Sigmoid colon (tissue), 7 donors: Measurements from ENCODE around the gene SVEP1. TPM values are rescaled to one million over a fixed set of nuclear protein-coding genes. Genes with fewer than 3 reads are reported as not detected.
A peak's percentile ranks its signal among the peaks of the same experiment; 100 is the strongest.

ENCODE experiments used
- DNase-seq: peaks from one replicate; pipeline ENCODE4 v3.0.0-alpha.2; 2019
- H3K27ac ChIP-seq, 4 donors: fragments of 200-600 bp; sonication (generic); one replicate each; pipeline ENCODE4 v1.5.1; 2016 to 2019; ENCODE audit warnings: mild to moderate bottlenecking in 1 of 4
- H3K27me3 ChIP-seq, 3 donors: fragments of 200-600 bp; sonication (generic); one replicate each; pipeline ENCODE4 v1.5.1; 2019; ENCODE audit warnings: mild to moderate bottlenecking in 1 of 3
- H3K36me3 ChIP-seq, 4 donors: fragments of 200-600 bp; sonication (generic); one replicate each; pipeline ENCODE4 v1.5.1; 2016 to 2019
- H3K4me1 ChIP-seq, 4 donors: fragments of 200-600 bp; sonication (generic); one replicate each; pipeline ENCODE4 v1.5.1; 2017 to 2019
- H3K4me3 ChIP-seq, 4 donors: fragments of 200-600 bp; sonication (generic); one replicate each; pipeline ENCODE4 v1.5.1; 2017 to 2019; ENCODE audit warnings: mild to moderate bottlenecking in 2 of 4, moderate library complexity in 1 of 4
- H3K9me3 ChIP-seq, 4 donors: fragments of 200-600 bp in 3 of 4; sonication (generic) in 3 of 4; one replicate each; pipeline versions ENCODE4 v1.5.1 to v1.6.1; 2013 to 2019
- CTCF ChIP-seq, 4 experiments: fragments of 450-650 bp in 3 of 4; fragments of 200-600 bp in 1 of 4; IDR thresholded peaks; one replicate each; pipeline ENCODE4 v1.5.1; 2016 to 2019; ENCODE audit warnings: antibody characterized with exemption in 4 of 4, mild to moderate bottlenecking in 3 of 4, moderate library complexity in 2 of 4
- EP300 ChIP-seq, 4 donors: sonication (generic); formaldehyde crosslinking; IDR thresholded peaks; one replicate each; pipeline ENCODE4 v1.6.1; 2017; ENCODE audit warnings: antibody characterized with exemption in 4 of 4
- POLR2A ChIP-seq, 2 donors: fragments of 450-650 bp; IDR thresholded peaks; one replicate each; pipeline ENCODE4 v1.6.1; 2016; ENCODE audit warnings: antibody characterized with exemption in 2 of 2, mild to moderate bottlenecking in 2 of 2, moderate library complexity in 2 of 2
- POLR2AphosphoS5 ChIP-seq, 4 donors: sonication (generic); formaldehyde crosslinking; IDR thresholded peaks; one replicate each; pipeline ENCODE4 v1.6.1; 2017; ENCODE audit warnings: antibody characterized with exemption in 4 of 4
- WGBS, 2 donors: extraction: QIAGEN DNeasy Blood & Tissue Kit; methylation state at CpG; one replicate each; pipeline ENCODE4 v1.1.7; 2013; 5-methylcytosine and 5-hydroxymethylcytosine counted together
- intact Hi-C: fragments of 100-400 bp; cut with DNase I; formaldehyde crosslinking; loops from one replicate; pipeline ENCODE4 v1.15.1; 2023
- polyA plus RNA-seq, 3 donors: library from polyadenylated mRNA; stranded (reverse); fragments of 200-250 nt; gene quantifications; one replicate each; pipeline ENCODE4 v1.2.3, GENCODE V29; 2013
- total RNA-seq, 4 donors: library from RNA; depleted of rRNA; stranded (reverse); fragments of >200 nt; gene quantifications; one replicate each; pipeline ENCODE4 v1.1.0, GENCODE V29; 2016
- donor health status: healthy with polysubstance abuse.
- donor health status: Bipolar disorder and iron deficiency.
- donor health status: healthy.

SVEP1 gene
- total and polyA plus RNA-seq, 7 donors = 0.23 to 77.5 (median 24.3) TPM

DNA sequence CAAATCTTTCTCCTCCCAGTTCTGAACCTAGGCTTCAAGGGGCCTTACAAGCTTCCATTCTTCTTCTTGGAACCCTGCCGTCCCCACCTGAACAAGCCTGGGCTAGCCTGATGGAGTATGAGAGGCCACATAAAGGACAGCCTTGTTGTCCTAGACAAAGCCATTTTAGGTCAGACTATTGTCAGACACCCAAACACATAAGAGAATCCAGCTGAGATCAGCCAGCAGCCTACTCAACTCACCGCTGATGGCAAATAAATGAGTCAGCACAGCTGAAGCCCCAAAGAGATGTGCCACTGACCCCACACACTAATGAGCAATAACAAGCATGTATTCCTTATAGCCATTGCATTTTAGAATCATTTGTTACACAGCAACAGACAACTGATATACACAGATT is 33.8 kb downstream of the SVEP1 start:
- no peak overlapping the region for H3K4me3 ChIP-seq
- H3K36me3 ChIP-seq = no peaks in the 10 kb centered on the region
- H3K4me1 ChIP-seq = peaks cover 0 to 31% (median 13%) of the 10 kb centered on the region in 4 donors
- no peak for DNase-seq
- H3K27ac ChIP-seq = peak overlapping the region in 3 of 4 donors; percentile 15 to 43 (median 37)
- TF ChIP-seq EP300 (IDR thresholded peaks at IDR 0.05) (no peak), POLR2AphosphoS5 (IDR thresholded peaks at IDR 0.05) (no peak), CTCF (IDR thresholded peaks at IDR 0.05) (no peak), POLR2A (IDR thresholded peaks at IDR 0.05) (no peak)
- H3K9me3 ChIP-seq = no peaks in the 10 kb centered on the region
- no peaks in the 10 kb centered on the region for H3K27me3 ChIP-seq
- 85 to 95% methylated on average over 2 of the region's 2 CpGs for WGBS, 2 donors
- intact Hi-C loops = no loop called here

DNA sequence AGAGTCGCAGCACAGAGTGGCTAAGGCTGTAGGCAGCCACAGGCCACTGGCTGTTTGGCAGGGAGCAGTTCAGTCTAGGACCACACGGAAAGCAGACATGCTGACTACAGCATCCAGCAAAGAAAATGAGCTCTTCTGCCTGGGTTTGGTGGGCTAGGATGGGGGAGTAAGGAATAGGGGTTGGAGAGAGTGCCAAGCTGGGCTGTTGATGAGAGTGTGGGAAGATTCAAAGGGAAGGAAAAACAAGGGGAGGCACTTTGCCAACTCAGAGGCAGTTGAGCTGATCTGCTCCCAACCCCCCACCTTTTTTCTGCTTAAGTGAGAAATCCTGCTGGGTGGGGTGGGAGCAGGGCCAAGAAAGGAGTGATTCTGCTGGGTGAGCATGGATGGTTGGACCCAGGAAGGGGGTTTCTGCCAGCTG is 35.9 kb downstream of the SVEP1 start:
- DNase-seq = no peak
- intact Hi-C loops = no loop called here
- no peak for TF ChIP-seq POLR2A (IDR thresholded peaks at IDR 0.05)
- TF ChIP-seq EP300 (IDR thresholded peaks at IDR 0.05) = no peak
- TF ChIP-seq POLR2AphosphoS5 (IDR thresholded peaks at IDR 0.05) = no peak
- TF ChIP-seq CTCF (IDR thresholded peaks at IDR 0.05) = no peak
- no peak overlapping the region for H3K4me3 ChIP-seq
- H3K4me1 ChIP-seq = peaks cover 0 to 31% (median 13%) of the 10 kb centered on the region in 4 donors
- no peaks in the 10 kb centered on the region for H3K36me3 ChIP-seq
- peak overlapping the region in 1 of 4 donors; percentile 38 for H3K27ac ChIP-seq
- WGBS, 2 donors = 73 to 80% methylated on average over 2 of the region's 2 CpGs
- no peaks in the 10 kb centered on the region for H3K9me3 ChIP-seq
- H3K27me3 ChIP-seq = no peaks in the 10 kb centered on the region

DNA sequence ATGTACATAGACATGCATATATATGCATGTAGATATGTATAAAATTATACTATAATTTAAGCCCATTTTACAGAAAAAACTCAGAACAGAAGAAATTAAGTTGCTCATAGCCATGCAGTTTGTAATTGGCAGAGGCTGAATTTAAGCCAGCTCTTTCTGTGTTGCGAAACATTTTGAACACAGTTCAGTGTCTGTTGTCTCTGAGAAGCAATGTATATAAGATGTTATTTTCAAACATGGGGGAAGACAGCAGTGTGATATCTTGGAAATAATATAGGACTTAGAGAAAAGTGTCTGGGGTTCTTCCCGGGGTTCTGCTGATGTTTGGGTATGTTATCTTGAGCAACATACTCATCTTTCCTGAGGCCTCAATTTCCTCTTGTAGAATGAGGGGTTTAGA is 37.6 kb downstream of the SVEP1 start:
- WGBS, 2 donors = 81 to 88% methylated on average over 2 of the region's 2 CpGs
- TF ChIP-seq POLR2A (IDR thresholded peaks at IDR 0.05) = no peak
- no peak for TF ChIP-seq EP300 (IDR thresholded peaks at IDR 0.05)
- no peak for TF ChIP-seq CTCF (IDR thresholded peaks at IDR 0.05)
- TF ChIP-seq POLR2AphosphoS5 (IDR thresholded peaks at IDR 0.05) = no peak
- H3K36me3 ChIP-seq = no peaks in the 10 kb centered on the region
- peaks cover 0 to 41% (median 16%) of the 10 kb centered on the region in 4 donors for H3K4me1 ChIP-seq
- no peak overlapping the region for H3K4me3 ChIP-seq
- H3K27ac ChIP-seq = no peak overlapping the region
- intact Hi-C loops = no loop called here
- DNase-seq = no peak
- no peaks in the 10 kb centered on the region for H3K27me3 ChIP-seq
- H3K9me3 ChIP-seq = no peaks in the 10 kb centered on the region

- peaks cover 0 to 31% (median 17%) of the 10 kb centered on the region in 4 donors for H3K4me1 ChIP-seq
- H3K4me3 ChIP-seq = no peak overlapping the region
- DNase-seq = no peak
- WGBS, 2 donors = 31 to 59% methylated on average over 2 of the region's 2 CpGs
- intact Hi-C loops = no loop called here
- H3K36me3 ChIP-seq = no peaks in the 10 kb centered on the region
- H3K9me3 ChIP-seq = no peaks in the 10 kb centered on the region
- H3K27me3 ChIP-seq = no peaks in the 10 kb centered on the region
- TF ChIP-seq POLR2AphosphoS5 (IDR thresholded peaks at IDR 0.05) (no peak), EP300 (IDR thresholded peaks at IDR 0.05) (no peak), POLR2A (IDR thresholded peaks at IDR 0.05) (no peak), CTCF (IDR thresholded peaks at IDR 0.05) (no peak)
- peak overlapping the region in 3 of 4 donors; percentile 38 to 64 (median 51) for H3K27ac ChIP-seq
These were observed 40.9 kb downstream of the SVEP1 start for GRCh38 chr9:110538647-110539041.
